HEK293T (cell line): ENCODE results near the gene ZNF26.

Experiments
- CTCF ChIA-PET: fragments of 350-600 bp; formaldehyde crosslinking; extraction: SDS; loops from one replicate; lab custom pipeline; 2021; ENCODE audit warnings: antibody characterized with exemption, inconsistent platforms; lab: Yijun Ruan, JAX
- POLR2A ChIA-PET: fragments of 350-600 bp; formaldehyde crosslinking; extraction: SDS; loops from one replicate; lab custom pipeline; 2020; ENCODE audit warnings: antibody characterized with exemption, inconsistent platforms; lab: Yijun Ruan, JAX
- DNase-seq: peaks from one replicate; pipeline ENCODE4 v3.0.0; 2012; ENCODE audit warnings: mixed read lengths; ENCODE audit errors: extremely low spot score
- ARNT ChIP-seq: fragments of 450-650 bp; IDR thresholded peaks from 2 replicates; pipeline ENCODE4 v1.6.1; 2017; ENCODE audit warnings: mild to moderate bottlenecking
- BHLHE40 ChIP-seq: fragments of 450-650 bp; IDR thresholded peaks from 2 replicates; pipeline ENCODE4 v1.6.1; 2016; ENCODE audit warnings: mild to moderate bottlenecking, moderate library complexity, borderline replicate concordance
- CTBP1 ChIP-seq: fragments of 450-650 bp; IDR thresholded peaks from 2 replicates; pipeline ENCODE4 v1.6.1; 2016; ENCODE audit warnings: borderline replicate concordance
- ELF4 ChIP-seq: fragments of 450-650 bp; IDR thresholded peaks from 2 replicates; pipeline ENCODE4 v1.6.1; 2017; ENCODE audit warnings: antibody characterized with exemption
- FOXA1 ChIP-seq: fragments of 450-650 bp; IDR thresholded peaks from 2 replicates; pipeline ENCODE4 v1.6.1; 2016; ENCODE audit warnings: mild to moderate bottlenecking
- FOXK2 ChIP-seq: fragments of 450-650 bp; IDR thresholded peaks from 2 replicates; pipeline ENCODE4 v1.6.1; 2016; ENCODE audit warnings: mild to moderate bottlenecking
- FOXM1 ChIP-seq: fragments of 450-650 bp; IDR thresholded peaks from 2 replicates; pipeline ENCODE4 v1.6.1; 2017; ENCODE audit warnings: mild to moderate bottlenecking, borderline replicate concordance
- HDGF ChIP-seq: fragments of 450-650 bp; IDR thresholded peaks from 2 replicates; pipeline ENCODE4 v1.6.1; 2017; ENCODE audit warnings: antibody characterized with exemption, borderline replicate concordance
- L3MBTL2 ChIP-seq: fragments of 450-650 bp; conservative IDR thresholded peaks from 2 replicates; pipeline ENCODE4 v1.6.1; 2016; ENCODE audit warnings: mild to moderate bottlenecking
- LEF1 ChIP-seq: fragments of 450-650 bp; IDR thresholded peaks from 2 replicates; pipeline ENCODE4 v1.6.1; 2017; ENCODE audit warnings: mild to moderate bottlenecking, borderline replicate concordance
- NFRKB ChIP-seq: fragments of 450-650 bp; IDR thresholded peaks from 2 replicates; pipeline ENCODE4 v1.6.1; 2016; ENCODE audit warnings: mild to moderate bottlenecking, moderate library complexity
- SP1 ChIP-seq: fragments of 450-650 bp; IDR thresholded peaks from 2 replicates; pipeline ENCODE4 v1.6.1; 2017
- SUZ12 ChIP-seq: fragments of 450-650 bp; IDR thresholded peaks from 2 replicates; pipeline ENCODE4 v1.6.1; 2016; ENCODE audit warnings: mild to moderate bottlenecking
- TARDBP ChIP-seq: fragments of 450-650 bp; IDR thresholded peaks from 2 replicates; pipeline ENCODE4 v1.6.1; 2016
- ZNF384 ChIP-seq: fragments of 450-650 bp; IDR thresholded peaks from 2 replicates; pipeline ENCODE4 v1.6.1; 2016
- TF ChIP-seq, protein P1 (sequence below): fragments of 450-650 bp; IDR thresholded peaks from 2 replicates; pipeline ENCODE4 v1.6.1; 2016

Gene ZNF26

GRCh38 chr12:133058203-133059113 is 72.3 kb downstream of the ZNF26 start:
- TF ChIP-seq ARNT (no peak), ELF4 (no peak), FOXA1 (no peak), ZNF384 (no peak), HDGF (no peak)
- ChIA-PET POLR2A (no interaction called here), CTCF (no interaction called here)
- no peak for DNase-seq

- ChIA-PET CTCF (no interaction called here), POLR2A (no interaction called here)
Measured at GRCh38 chr12:133061954-133062353, 75.8 kb downstream of the ZNF26 start.

GRCh38 chr12:133063556-133063955 is 77.4 kb downstream of the ZNF26 start:
- ChIA-PET POLR2A (no interaction called here), CTCF (no interaction called here)
- TF ChIP-seq BHLHE40 (no peak), FOXK2 (no peak), L3MBTL2 (no peak), SUZ12 (no peak), ZNF384 (no peak), HDGF (no peak)
- DNase-seq = no peak

More at GRCh38 chr12:133061954-133062353, 75.8 kb downstream of the ZNF26 start:
- no peak for DNase-seq
- TF ChIP-seq ELF4 = no peak
- no peak for TF ChIP-seq HDGF
- TF ChIP-seq FOXK2 = no peak
- no peak for TF ChIP-seq ZNF384
- TF ChIP-seq TARDBP = no peak
- TF ChIP-seq BHLHE40 = no peak
- no peak for TF ChIP-seq FOXA1
- TF ChIP-seq, protein P1, sequence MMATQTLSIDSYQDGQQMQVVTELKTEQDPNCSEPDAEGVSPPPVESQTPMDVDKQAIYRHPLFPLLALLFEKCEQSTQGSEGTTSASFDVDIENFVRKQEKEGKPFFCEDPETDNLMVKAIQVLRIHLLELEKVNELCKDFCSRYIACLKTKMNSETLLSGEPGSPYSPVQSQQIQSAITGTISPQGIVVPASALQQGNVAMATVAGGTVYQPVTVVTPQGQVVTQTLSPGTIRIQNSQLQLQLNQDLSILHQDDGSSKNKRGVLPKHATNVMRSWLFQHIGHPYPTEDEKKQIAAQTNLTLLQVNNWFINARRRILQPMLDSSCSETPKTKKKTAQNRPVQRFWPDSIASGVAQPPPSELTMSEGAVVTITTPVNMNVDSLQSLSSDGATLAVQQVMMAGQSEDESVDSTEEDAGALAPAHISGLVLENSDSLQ = no peak
- no peak for TF ChIP-seq CTBP1
- TF ChIP-seq FOXM1 = no peak
- no peak for TF ChIP-seq SUZ12
- TF ChIP-seq NFRKB = no peak
- TF ChIP-seq L3MBTL2 = no peak
- TF ChIP-seq ARNT = no peak
- TF ChIP-seq LEF1 = no peak
- TF ChIP-seq SP1 = no peak

DNA sequence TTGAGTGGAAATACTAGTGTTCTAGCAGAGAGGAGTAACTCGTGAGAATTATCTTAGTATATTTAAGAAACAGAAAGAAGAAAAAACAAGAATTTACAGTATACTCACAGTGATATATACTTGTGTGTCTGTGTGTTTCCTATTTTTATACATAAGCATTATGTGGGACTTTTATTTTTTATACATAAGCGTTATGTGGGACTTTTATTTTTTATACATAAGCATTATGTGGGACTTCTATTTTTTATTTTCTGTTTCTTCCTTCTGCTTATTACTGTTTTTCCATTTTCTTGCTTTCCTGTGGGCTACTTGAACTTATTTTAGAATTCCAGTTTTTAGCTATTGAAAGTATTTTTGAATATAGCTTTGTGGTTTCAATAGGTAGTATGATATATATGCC is 87.7 kb downstream of the ZNF26 start:
- POLR2A ChIA-PET = no interaction called here
- CTCF ChIA-PET = no interaction called here
- TF ChIP-seq ARNT = no peak
- TF ChIP-seq CTBP1 = no peak
- no peak for TF ChIP-seq HDGF
- TF ChIP-seq FOXK2 = no peak
- TF ChIP-seq, protein P1 = no peak
- TF ChIP-seq ZNF384 = no peak
- TF ChIP-seq FOXM1 = no peak
- no peak for TF ChIP-seq SUZ12
- TF ChIP-seq BHLHE40 = no peak
- no peak for DNase-seq
